Subcutaneous adipose tissue (tissue), 4 donors: ENCODE data around the gene EDN2. TPM values are rescaled to one million over a fixed set of nuclear protein-coding genes. Genes with fewer than 3 reads are reported as not detected.

Source experiments
- total RNA-seq, 4 donors: library from RNA; depleted of rRNA; stranded (reverse); fragments of >200 nt; gene quantifications; one replicate each; pipeline ENCODE4 v1.1.0, GENCODE V29; 2016
- TF ChIP-seq, protein P1 (sequence below): fragments of 450-650 bp; IDR thresholded peaks from one replicate; pipeline ENCODE4 v1.5.1; 2016; ENCODE audit warnings: low read depth, mild to moderate bottlenecking, control low read depth, antibody characterized with exemption, moderate library complexity

The EDN2 gene
- total RNA-seq, 4 donors from 2014 or later = 1.1 TPM; not detected in 3

DNA sequence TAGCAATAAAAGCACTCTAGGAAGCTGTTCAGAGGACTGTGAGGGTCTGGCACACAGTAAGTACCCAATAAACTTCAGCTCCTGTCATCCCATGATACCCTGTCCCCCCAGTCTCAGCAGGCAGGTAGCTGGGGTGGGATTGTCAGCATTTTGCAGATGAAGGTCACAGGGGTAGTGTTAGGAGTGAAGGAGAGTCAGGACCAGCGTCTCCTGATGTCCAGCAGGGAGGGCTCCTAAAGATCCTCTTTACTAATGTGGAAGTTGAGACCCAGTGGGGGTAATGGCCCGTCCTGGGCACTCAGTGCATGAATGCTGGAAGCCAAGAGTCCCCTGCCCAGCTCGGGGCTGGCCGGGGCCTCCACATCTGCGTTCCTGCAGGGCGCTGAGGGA, 31.3 kb upstream of the EDN2 start:
- TF ChIP-seq, protein P1, sequence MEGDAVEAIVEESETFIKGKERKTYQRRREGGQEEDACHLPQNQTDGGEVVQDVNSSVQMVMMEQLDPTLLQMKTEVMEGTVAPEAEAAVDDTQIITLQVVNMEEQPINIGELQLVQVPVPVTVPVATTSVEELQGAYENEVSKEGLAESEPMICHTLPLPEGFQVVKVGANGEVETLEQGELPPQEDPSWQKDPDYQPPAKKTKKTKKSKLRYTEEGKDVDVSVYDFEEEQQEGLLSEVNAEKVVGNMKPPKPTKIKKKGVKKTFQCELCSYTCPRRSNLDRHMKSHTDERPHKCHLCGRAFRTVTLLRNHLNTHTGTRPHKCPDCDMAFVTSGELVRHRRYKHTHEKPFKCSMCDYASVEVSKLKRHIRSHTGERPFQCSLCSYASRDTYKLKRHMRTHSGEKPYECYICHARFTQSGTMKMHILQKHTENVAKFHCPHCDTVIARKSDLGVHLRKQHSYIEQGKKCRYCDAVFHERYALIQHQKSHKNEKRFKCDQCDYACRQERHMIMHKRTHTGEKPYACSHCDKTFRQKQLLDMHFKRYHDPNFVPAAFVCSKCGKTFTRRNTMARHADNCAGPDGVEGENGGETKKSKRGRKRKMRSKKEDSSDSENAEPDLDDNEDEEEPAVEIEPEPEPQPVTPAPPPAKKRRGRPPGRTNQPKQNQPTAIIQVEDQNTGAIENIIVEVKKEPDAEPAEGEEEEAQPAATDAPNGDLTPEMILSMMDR = no peak

DNA sequence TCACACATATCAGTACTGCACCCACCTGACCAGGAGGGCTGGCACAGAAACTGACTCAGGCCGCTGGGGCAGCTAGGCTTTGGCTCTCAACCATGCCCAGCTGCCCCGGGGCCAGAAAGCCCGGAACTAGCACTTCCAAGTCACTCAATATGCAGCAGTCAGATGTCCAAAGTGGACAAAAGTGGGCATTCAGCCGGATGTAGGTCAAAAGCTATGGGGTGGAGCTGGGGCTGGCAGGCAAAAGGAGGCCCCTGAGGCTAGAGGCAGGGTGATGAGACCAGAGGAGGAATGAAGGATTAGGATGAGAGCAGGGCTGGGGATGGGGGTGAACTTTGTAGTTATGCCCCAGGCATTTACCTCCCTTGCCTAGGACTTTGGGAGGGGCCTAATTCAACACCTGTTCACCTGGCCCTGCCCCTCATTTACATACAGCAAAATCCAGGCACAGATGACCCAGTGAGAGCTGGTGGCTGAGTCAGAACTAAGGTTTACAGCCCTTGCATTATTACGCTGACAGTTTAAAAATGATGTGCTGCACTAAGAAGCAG, 30.7 kb upstream of the EDN2 start:
- TF ChIP-seq, protein P1 = no peak

DNA sequence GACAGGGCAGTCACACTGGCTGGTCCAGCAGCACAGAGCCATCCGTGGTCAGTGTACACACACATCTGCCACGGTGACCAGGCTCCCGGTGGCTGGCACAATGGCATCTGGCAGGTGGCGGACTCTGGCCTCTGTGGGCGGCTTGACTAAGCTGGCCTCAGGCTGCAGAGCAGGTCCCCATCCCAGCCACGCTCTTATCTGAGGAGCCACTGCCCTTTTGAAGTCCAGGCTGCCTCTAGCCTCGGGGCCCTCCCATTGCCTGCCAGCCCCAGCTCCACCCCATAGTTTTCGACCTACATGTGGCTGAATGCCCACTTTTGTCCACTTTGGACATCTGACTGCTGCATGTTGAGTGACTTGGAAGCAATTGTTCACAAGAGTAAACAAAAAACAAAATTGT, 29.9 kb upstream of the EDN2 start:
- TF ChIP-seq, protein P1 = no peak

DNA sequence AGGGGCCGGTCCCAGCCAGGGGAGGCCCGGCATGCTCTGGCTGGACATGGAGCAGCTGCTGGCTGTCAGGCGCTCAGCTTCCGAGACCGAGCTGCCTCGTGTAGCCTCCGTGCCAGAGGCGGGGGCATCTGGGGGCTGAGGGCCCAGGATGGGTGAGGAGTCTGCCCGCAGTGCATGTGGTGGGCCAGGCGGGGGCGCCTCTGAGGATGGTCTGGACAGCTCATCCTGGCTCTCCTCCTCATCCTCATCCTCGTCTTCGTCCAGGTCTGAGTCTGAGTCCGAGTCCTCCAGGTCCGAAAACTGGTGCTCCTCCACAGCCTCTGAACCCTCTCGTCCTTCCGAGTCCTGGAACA, 28.9 kb upstream of the EDN2 start:
- TF ChIP-seq, protein P1 = no peak

DNA sequence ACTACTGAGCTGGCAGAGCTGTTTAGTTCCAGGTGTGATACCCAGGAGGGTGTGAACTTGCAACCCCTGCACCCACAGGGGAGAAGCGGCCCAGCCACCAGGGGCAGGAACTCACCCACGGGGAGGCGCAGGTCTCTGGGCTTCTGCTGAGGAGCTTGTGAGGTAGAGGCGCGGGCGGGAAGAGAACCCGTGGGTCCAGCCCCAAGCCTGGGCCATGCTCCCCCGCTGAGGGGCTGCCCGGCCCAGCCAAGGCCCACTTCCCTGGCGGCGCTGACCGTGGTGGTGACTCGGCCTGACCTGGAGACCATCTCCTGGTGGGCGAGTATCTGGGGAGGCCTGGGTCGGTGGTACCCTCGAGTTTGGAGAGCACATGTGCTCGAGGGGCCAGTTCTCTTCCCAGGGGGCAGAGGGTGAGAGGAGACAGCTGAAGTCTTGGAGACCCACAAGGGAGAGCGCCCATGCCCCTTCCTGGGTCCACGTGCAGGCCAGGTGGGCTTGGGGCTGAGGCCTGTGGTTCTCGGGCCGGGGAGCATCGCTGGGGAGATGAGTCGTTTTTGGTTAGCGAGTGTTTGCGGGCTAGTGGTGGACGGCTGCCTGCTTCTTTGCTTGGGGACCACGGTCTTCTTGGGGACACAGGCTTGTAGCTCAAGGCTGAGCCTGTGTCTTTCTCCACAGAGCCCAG, 28.4 kb upstream of the EDN2 start:
- TF ChIP-seq, protein P1 = no peak

DNA sequence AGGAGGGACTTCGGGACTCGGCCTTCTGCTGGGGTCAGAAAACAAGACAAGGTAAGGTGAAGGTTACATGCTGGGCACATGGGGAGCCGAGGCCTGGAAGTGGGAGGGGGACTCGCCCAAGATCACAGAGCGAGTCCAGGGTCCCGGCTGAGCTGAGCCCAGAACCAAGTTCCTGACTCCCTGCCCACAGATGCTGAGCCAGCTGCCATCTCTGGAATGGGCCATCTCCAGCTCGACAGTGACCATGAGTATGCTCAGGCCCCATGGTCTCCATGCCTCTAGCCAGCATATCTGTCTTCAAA, 26.7 kb upstream of the EDN2 start:
- TF ChIP-seq, protein P1 = no peak

DNA sequence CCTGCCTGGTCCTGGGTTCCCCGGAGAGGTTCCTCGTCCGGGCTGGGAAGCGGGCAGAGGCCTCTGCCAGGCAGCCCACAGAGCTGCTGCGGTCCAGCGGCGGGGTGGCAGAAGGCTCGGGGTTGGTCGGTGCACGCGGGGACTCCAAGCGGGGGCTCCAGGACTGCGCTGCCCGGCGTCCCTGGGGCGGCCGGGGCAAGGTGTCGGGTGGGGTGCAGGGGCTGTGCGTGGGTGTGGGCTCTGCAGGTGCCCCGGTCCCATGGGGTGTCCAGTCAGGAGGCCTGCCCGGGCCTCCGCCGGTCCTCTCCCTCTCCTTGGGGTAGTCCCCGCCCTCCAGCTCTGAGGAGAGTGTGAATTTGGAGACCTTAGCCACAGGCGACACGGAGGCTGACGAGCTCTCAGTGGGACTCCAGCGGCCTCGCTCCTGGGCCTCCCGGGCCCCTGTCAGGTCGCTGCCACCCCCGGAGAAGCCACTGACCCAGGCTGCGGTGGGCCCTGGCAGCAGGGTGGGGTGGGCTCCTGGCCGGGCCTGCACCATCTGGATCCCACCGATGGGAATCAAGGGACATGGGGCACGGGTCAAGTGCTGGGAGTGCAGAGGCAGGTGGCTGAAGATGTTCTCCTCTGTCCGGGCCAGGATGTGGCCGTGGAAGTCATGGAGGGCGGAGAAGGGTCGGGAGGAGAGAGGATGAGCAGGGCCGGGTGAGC, 26.2 kb upstream of the EDN2 start:
- TF ChIP-seq, protein P1 = no peak
